Smooth muscle cell (in vitro differentiated cells): Measurements from ENCODE around the gene PGF. TPM values are rescaled to one million over a fixed set of nuclear protein-coding genes. Genes with fewer than 3 reads are reported as not detected.

Experiments
- DNase-seq: peaks from one replicate; lab custom pipeline; 2025; ENCODE audit not compliant: unreplicated experiment; lab: John Stamatoyannopoulos, UW
- H2AFZ ChIP-seq: fragments of 200-600 bp; sonication (generic); 2 replicates; pipeline ENCODE4 v1.6.0; 2016; ENCODE audit warnings: antibody characterized with exemption, low read depth, mild to moderate bottlenecking
- H3F3A ChIP-seq: fragments of 200-600 bp; sonication (generic); 2 replicates; pipeline ENCODE4 v1.6.0; 2017; ENCODE audit warnings: antibody characterized with exemption, low read depth
- H3K27ac ChIP-seq: fragments of 200-600 bp; sonication (generic); 2 replicates; pipeline ENCODE4 v1.5.1; 2016; ENCODE audit warnings: low read depth, mild to moderate bottlenecking
- H3K27me3 ChIP-seq: fragments of 200-600 bp; sonication (generic); 2 replicates; pipeline ENCODE4 v1.6.1; 2016; ENCODE audit warnings: low read depth, mild to moderate bottlenecking
- H3K36me3 ChIP-seq: fragments of 200-600 bp; sonication (generic); 2 replicates; pipeline ENCODE4 v1.5.1; 2016; ENCODE audit warnings: low read depth
- H3K4me1 ChIP-seq: fragments of 200-600 bp; sonication (generic); 2 replicates; pipeline ENCODE4 v1.5.1; 2016; ENCODE audit warnings: low read depth
- H3K4me2 ChIP-seq: fragments of 200-600 bp; sonication (generic); 2 replicates; pipeline ENCODE4 v1.6.0; 2016; ENCODE audit warnings: mild to moderate bottlenecking
- H3K4me3 ChIP-seq: fragments of 200-600 bp; sonication (generic); 2 replicates; pipeline ENCODE4 v1.5.1; 2016; ENCODE audit warnings: mild to moderate bottlenecking
- H3K79me2 ChIP-seq: fragments of 200-600 bp; sonication (generic); 2 replicates; pipeline ENCODE4 v1.6.0; 2016; ENCODE audit warnings: low read depth, mild to moderate bottlenecking
- H3K9ac ChIP-seq: fragments of 200-600 bp; sonication (generic); 2 replicates; pipeline ENCODE4 v1.6.0; 2016; ENCODE audit warnings: low read depth
- H3K9me3 ChIP-seq: fragments of 200-600 bp; sonication (generic); replicated peaks from 2 replicates; pipeline ENCODE4 v1.5.1; 2016; ENCODE audit warnings: low read depth
- H4K20me1 ChIP-seq: fragments of 200-600 bp; sonication (generic); 2 replicates; pipeline ENCODE4 v1.6.0; 2016; ENCODE audit warnings: low read depth
- WGBS: methylation state at CpG from one replicate; pipeline ENCODE4 v1.1.7; 2016; ENCODE audit warnings: low lambda C conversion rate; 5-methylcytosine and 5-hydroxymethylcytosine counted together
- polyA plus RNA-seq: library from polyadenylated mRNA; unstranded; fragments of >200 nt; fragmentation: Nextera tagmentation; extraction: Ambion mirVana; gene quantifications from 2 replicates; pipeline ENCODE4 v1.2.1, GENCODE V29; 2016
- total RNA-seq: library from RNA; depleted of rRNA; stranded (reverse); fragments of >200 nt; gene quantifications from 2 replicates; pipeline ENCODE4 v1.2.3, GENCODE V29; 2014
- TF ChIP-seq, protein P1 (sequence below): fragments of 200-600 bp; sonication (generic); IDR thresholded peaks from 2 replicates; pipeline ENCODE4 v1.5.1; 2017; ENCODE audit warnings: borderline replicate concordance, mild to moderate bottlenecking, antibody characterized with exemption; ENCODE audit not compliant: insufficient read depth, poor library complexity, severe bottlenecking

Gene PGF
- total and polyA plus RNA-seq, 2 experiments from 2014 or later: 15.4 to 30.6 TPM

DNA sequence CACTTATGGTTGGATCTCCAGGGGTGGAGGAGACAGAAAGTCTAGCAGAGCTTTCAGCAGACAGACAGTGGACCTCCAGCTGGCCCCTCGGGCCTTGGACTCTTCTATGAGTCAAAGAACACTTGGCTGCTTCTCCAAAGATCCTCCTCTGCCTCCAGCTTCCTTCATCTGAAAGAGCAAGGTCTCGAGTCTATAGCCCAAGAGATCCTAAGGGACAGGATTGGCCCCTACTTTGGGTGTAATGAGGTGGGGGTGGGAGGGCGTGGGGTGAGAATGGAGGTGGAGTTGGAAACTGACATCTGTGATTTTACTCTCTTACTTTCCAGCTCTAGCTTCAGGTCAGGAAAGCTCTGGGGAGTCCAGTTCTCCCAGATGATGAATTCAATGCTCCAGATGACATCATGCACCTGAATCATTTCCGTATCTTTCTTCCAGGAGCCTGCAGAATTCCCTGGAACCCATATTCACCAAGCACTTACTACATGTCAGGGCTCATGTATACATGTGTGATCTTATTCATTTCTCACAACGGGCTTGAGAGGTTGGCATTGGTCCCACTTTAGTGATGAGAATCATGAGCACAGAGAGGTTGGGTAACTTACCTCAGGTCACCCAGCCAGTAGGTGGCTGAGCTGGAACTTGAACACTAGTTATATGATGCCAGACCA is 10.2 kb upstream of the PGF start:
- H3K36me3 ChIP-seq: no peaks in the 10 kb centered on the region
- no peak for DNase-seq

DNA sequence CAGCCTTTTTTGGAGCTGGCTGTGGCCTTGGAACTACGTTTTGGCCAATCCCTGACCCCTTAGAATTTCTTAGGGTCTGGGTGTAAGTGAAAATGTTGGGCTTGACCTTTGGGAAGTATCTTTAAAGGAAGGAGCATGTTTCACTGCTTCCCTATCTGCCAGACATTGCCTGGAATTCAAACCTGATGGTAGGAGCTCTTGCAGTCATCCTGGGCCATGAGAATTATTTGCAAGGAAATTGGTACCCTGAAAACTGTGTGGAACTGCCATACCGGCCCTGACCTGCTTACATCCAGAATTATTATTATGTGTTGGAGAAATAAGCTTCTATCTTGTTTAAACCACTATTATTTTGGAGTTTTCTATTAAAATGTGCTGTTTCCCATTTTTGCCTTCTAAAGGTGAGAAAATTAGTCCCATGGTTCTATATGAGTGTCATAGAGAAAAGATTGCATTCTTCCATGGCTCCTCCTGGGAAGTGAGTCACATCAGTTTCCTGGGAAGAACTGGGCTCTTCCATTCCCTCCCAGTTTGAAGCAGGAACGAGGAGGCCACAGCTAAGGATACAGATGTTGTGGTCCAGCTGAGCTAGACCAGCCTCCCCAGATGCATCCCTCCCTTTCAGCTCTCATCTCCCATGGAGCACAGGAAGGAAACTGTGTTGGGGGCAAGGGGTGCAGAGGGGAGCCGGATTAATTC is 9.5 kb upstream of the PGF start:
- Histone ChIP-seq H3K27me3 (no peaks in the 10 kb centered on the region), H2AFZ (no peak overlapping the region), H3F3A (no peaks in the 10 kb centered on the region), H3K4me2 (no peak overlapping the region), H3K36me3 (no peaks in the 10 kb centered on the region), H3K9me3 (no peaks in the 10 kb centered on the region), H3K9ac (no peak overlapping the region), H3K4me3 (no peak overlapping the region), H3K27ac (no peak overlapping the region), H3K79me2 (no peaks in the 10 kb centered on the region), H4K20me1 (no peaks in the 10 kb centered on the region), H3K4me1 (no peaks in the 10 kb centered on the region)
- TF ChIP-seq, protein P1, sequence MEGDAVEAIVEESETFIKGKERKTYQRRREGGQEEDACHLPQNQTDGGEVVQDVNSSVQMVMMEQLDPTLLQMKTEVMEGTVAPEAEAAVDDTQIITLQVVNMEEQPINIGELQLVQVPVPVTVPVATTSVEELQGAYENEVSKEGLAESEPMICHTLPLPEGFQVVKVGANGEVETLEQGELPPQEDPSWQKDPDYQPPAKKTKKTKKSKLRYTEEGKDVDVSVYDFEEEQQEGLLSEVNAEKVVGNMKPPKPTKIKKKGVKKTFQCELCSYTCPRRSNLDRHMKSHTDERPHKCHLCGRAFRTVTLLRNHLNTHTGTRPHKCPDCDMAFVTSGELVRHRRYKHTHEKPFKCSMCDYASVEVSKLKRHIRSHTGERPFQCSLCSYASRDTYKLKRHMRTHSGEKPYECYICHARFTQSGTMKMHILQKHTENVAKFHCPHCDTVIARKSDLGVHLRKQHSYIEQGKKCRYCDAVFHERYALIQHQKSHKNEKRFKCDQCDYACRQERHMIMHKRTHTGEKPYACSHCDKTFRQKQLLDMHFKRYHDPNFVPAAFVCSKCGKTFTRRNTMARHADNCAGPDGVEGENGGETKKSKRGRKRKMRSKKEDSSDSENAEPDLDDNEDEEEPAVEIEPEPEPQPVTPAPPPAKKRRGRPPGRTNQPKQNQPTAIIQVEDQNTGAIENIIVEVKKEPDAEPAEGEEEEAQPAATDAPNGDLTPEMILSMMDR: no peak
- WGBS: 85% methylated on average over 4 of the region's 4 CpGs
- no peak for DNase-seq

More for the DNA sequence above, 10.2 kb upstream of the PGF start:
- Histone ChIP-seq H4K20me1 (no peaks in the 10 kb centered on the region), H3K27ac (no peak overlapping the region), H3K79me2 (no peaks in the 10 kb centered on the region), H3K4me2 (no peak overlapping the region), H3F3A (no peaks in the 10 kb centered on the region), H3K9me3 (no peaks in the 10 kb centered on the region), H2AFZ (no peak overlapping the region), H3K4me1 (no peaks in the 10 kb centered on the region), H3K4me3 (no peak overlapping the region), H3K9ac (no peak overlapping the region), H3K27me3 (no peaks in the 10 kb centered on the region)
- 88% methylated on average over 5 of the region's 5 CpGs for WGBS
- TF ChIP-seq, protein P1: no peak

DNA sequence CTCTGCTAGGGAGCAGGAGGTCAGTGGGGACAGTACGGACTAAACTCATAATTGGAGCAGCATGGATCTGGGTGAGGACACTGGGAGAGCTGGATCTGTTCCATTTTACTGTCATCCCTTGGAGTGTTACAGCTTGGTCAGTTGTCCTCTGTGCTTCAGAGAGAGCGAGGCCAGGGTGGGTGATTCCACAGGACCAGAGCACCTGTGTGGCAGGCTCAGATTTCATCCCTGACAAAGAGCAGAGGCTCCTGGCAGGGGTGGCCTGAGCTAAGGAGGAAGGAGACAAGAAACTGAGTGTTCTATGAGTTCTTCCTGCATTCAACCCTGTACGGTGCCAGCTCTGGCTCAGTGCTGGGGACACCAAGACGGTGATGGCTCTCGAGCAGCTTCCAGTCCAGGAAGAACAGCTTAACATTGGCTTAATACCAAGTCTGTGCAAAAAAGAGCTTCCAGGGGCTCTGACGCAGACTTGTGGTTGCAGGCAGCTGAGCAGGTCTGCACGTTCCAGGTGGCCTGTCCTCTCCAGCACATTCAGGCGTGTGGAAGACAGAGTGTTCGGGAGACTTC is 8.4 kb upstream of the PGF start:
- WGBS: 65% methylated on average over 9 of the region's 9 CpGs
- Histone ChIP-seq H3K9ac (no peak overlapping the region), H3K36me3 (no peaks in the 10 kb centered on the region), H3K79me2 (no peaks in the 10 kb centered on the region), H3F3A (no peaks in the 10 kb centered on the region), H3K4me1 (no peaks in the 10 kb centered on the region), H3K27ac (no peak overlapping the region), H3K4me3 (no peak overlapping the region), H2AFZ (no peak overlapping the region), H3K4me2 (no peak overlapping the region), H3K9me3 (no peaks in the 10 kb centered on the region), H3K27me3 (no peaks in the 10 kb centered on the region), H4K20me1 (no peaks in the 10 kb centered on the region)
- DNase-seq: no peak
- TF ChIP-seq, protein P1: no peak
